ENCODE results near the gene SVEP1. TPM values are rescaled to one million over a fixed set of nuclear protein-coding genes. Genes with fewer than 3 reads are reported as not detected.

SVEP1 gene
- total and polyA plus RNA-seq, 2 of the 13 experiments (the other 11 are each of a cell fraction or from before 2014, with no cell fraction given), result not detected

GRCh38 chr9:110371411-110372007 lies 208.0 kb downstream of the SVEP1 start (continued):
- TF ChIP-seq, protein P1, sequence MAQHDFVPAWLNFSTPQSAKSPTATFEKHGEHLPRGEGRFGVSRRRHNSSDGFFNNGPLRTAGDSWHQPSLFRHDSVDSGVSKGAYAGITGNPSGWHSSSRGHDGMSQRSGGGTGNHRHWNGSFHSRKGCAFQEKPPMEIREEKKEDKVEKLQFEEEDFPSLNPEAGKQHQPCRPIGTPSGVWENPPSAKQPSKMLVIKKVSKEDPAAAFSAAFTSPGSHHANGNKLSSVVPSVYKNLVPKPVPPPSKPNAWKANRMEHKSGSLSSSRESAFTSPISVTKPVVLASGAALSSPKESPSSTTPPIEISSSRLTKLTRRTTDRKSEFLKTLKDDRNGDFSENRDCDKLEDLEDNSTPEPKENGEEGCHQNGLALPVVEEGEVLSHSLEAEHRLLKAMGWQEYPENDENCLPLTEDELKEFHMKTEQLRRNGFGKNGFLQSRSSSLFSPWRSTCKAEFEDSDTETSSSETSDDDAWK (CRISPR knock-in tag; IDR thresholded peaks at IDR 0.05), result no peak
- no peak for TF ChIP-seq NFKBIZ (CRISPR knock-in tag; IDR thresholded peaks at IDR 0.05)
- TF ChIP-seq ZNF383 (CRISPR knock-in tag; IDR thresholded peaks at IDR 0.05; ENCODE audit: borderline replicate concordance), result no peak

DNA sequence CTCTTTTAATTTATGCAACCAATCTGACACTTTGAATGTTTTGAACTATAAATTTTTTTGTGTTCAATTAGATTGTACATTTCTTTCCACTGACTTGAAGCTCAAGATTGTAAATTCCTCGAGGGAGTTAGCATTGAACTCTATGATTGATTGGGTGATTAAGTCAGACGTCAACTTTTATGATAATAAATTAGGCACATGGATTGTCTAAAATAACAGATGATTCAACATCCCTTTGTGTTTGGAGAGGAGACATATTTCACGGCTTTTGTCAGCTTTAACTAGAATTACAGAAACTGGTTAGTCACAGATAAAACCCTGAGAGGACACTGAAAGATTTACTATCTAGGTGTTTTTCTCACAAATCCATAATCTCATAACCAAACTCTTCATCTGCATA lies 209.2 kb downstream of the SVEP1 start:
- WGBS (ENCODE audit: low lambda C conversion rate), result 10% methylated on average over 3 of the region's 3 CpGs
- POLR2A ChIA-PET, result no interaction called here
- Histone ChIP-seq H3K36me3 (replicated peaks in 1 of 2; ENCODE audit: control insufficient read depth in 1 of 2, insufficient read depth in 2 of 2, low read length in 2 of 2) (no peaks in the 10 kb centered on the region), H3K9ac (ENCODE audit: insufficient read depth, low read depth, low read length) (no peak overlapping the region), H3K9me3 (ENCODE audit: low read length) (no peaks in the 10 kb centered on the region), H3K4me1 (ENCODE audit: insufficient read depth, low read length) (no peaks in the 10 kb centered on the region), H3K4me2 (ENCODE audit: low read depth, low read length) (no peak overlapping the region), H4K20me1 (ENCODE audit: insufficient read depth, low read length) (no peaks in the 10 kb centered on the region), H3K4me3 (replicated peaks in 1 of 3; ENCODE audit: insufficient read depth in 1 of 3, low read depth in 2 of 3, low read length in 3 of 3) (no peak overlapping the region), H3K27ac (ENCODE audit: extremely low read length, insufficient read depth, low read length) (no peak overlapping the region), H3K27me3 (ENCODE audit: control insufficient read depth in 1 of 2, insufficient read depth in 2 of 2, low read length in 2 of 2) (0 out of 5 replicates have a peak, but pooled peaks cover 0 to 2% of the 10 kb centered on the region in 2 experiments), H2AFZ (ENCODE audit: low read length) (no peak overlapping the region), H3K79me2 (ENCODE audit: insufficient read depth, low read length) (no peaks in the 10 kb centered on the region)
- FAIRE-seq (no peak), DNase-seq (ENCODE audit: low spot score) (no peak), ATAC-seq (no peak)
- BruUV-seq (replicated peaks), result no TSS peak
- intact Hi-C loops (cut with micrococcal nuclease; ENCODE audit: unreplicated experiment) (no loop called here), in situ Hi-C loops (cut with HindIII; ENCODE audit: extremely low pct_ligation_motif_present, low pct_unique_long_range_greater_than_20kb) (no loop called here)
- TF ChIP-seq GATAD2A (CRISPR knock-in tag; IDR thresholded peaks at IDR 0.05) (no peak), ZNF496 (CRISPR knock-in tag; IDR thresholded peaks at IDR 0.05; ENCODE audit: insufficient replicate concordance) (no peak), ERF (CRISPR knock-in tag; IDR thresholded peaks at IDR 0.05) (no peak)
- CTCF ChIA-PET (ENCODE audit: low intra/inter-chr PET ratio, low total read pairs), result no interaction called here

- H3K4me2 ChIP-seq (ENCODE audit: low read depth, low read length), result no peak overlapping the region
- no peak overlapping the region for H2AFZ ChIP-seq (ENCODE audit: low read length)
- no peaks in the 10 kb centered on the region for H3K36me3 ChIP-seq (replicated peaks in 1 of 2; ENCODE audit: control insufficient read depth in 1 of 2, insufficient read depth in 2 of 2, low read length in 2 of 2)
- no peaks in the 10 kb centered on the region for H3K79me2 ChIP-seq (ENCODE audit: insufficient read depth, low read length)
- FAIRE-seq (no peak), DNase-seq (ENCODE audit: low spot score) (no peak), ATAC-seq (no peak)
- in situ Hi-C loops (cut with HindIII; ENCODE audit: extremely low pct_ligation_motif_present, low pct_unique_long_range_greater_than_20kb) (no loop called here), intact Hi-C loops (cut with micrococcal nuclease; ENCODE audit: unreplicated experiment) (no loop called here)
- no peaks in the 10 kb centered on the region for H3K9me3 ChIP-seq (ENCODE audit: low read length)
- no TSS peak for BruUV-seq (replicated peaks)
- H3K27ac ChIP-seq (ENCODE audit: extremely low read length, insufficient read depth, low read length), result no peak overlapping the region
- H3K4me3 ChIP-seq (replicated peaks in 1 of 3; ENCODE audit: insufficient read depth in 1 of 3, low read depth in 2 of 3, low read length in 3 of 3), result no peak overlapping the region
- no peaks in the 10 kb centered on the region for H3K27me3 ChIP-seq (ENCODE audit: control insufficient read depth in 1 of 2, insufficient read depth in 2 of 2, low read length in 2 of 2)
- no peaks in the 10 kb centered on the region for H3K4me1 ChIP-seq (ENCODE audit: insufficient read depth, low read length)
- 72% methylated on average over 2 of the region's 2 CpGs for WGBS (ENCODE audit: low lambda C conversion rate)
- no peaks in the 10 kb centered on the region for H4K20me1 ChIP-seq (ENCODE audit: insufficient read depth, low read length)
- ChIA-PET CTCF (ENCODE audit: low intra/inter-chr PET ratio, low total read pairs) (no interaction called here), POLR2A (no interaction called here)
- H3K9ac ChIP-seq (ENCODE audit: insufficient read depth, low read depth, low read length), result no peak overlapping the region
- TF ChIP-seq PAXIP1 (CRISPR knock-in tag; conservative IDR thresholded peaks at IDR 0.05), result no peak
- no peak for TF ChIP-seq ZNF572 (CRISPR knock-in tag; IDR thresholded peaks at IDR 0.05)
- TF ChIP-seq ZNF138 (CRISPR knock-in tag; IDR thresholded peaks at IDR 0.05; ENCODE audit: low read depth), result no peak
- no peak for TF ChIP-seq REXO4 (CRISPR knock-in tag; IDR thresholded peaks at IDR 0.05; ENCODE audit: borderline replicate concordance)
- TF ChIP-seq PHB2 (IDR thresholded peaks at IDR 0.05; ENCODE audit: partially characterized antibody), result no peak
- TF ChIP-seq CENPBD1 (CRISPR knock-in tag; IDR thresholded peaks at IDR 0.05; ENCODE audit: borderline replicate concordance, low read depth), result no peak
- no peak for TF ChIP-seq SALL2 (CRISPR knock-in tag; IDR thresholded peaks at IDR 0.05)
Observed at GRCh38 chr9:110364451-110364850, 215.1 kb downstream of the SVEP1 start.

Data from HepG2 (cell line).